Measurements from ENCODE around the gene HBG2.

DNA sequence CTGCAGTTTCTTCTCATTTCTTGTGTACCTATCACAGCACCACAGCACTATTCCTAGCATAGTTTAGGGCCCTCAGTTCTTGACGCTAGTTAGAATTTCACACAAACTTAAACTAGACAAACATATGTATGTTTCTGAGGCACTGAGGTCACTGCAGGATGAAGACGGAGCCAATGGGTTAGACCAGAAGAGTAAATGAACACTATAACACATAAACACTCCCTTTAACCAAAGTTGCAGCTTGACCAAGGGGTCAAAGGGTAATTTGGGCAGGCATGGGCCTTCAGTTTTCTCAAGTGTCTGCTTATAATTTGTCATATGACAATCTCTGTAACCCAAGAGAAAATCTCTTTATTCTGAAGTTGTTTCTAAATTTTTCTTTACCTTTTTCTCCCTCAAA lies 28.0 kb upstream of the HBG2 start:
- TF ChIP-seq, protein P1, sequence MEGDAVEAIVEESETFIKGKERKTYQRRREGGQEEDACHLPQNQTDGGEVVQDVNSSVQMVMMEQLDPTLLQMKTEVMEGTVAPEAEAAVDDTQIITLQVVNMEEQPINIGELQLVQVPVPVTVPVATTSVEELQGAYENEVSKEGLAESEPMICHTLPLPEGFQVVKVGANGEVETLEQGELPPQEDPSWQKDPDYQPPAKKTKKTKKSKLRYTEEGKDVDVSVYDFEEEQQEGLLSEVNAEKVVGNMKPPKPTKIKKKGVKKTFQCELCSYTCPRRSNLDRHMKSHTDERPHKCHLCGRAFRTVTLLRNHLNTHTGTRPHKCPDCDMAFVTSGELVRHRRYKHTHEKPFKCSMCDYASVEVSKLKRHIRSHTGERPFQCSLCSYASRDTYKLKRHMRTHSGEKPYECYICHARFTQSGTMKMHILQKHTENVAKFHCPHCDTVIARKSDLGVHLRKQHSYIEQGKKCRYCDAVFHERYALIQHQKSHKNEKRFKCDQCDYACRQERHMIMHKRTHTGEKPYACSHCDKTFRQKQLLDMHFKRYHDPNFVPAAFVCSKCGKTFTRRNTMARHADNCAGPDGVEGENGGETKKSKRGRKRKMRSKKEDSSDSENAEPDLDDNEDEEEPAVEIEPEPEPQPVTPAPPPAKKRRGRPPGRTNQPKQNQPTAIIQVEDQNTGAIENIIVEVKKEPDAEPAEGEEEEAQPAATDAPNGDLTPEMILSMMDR (IDR thresholded peaks at IDR 0.05; ENCODE audit: low read length): no peak
- no peak for TF ChIP-seq EZH2phosphoT487 (IDR thresholded peaks at IDR 0.05; ENCODE audit: low read length)
- no peak for TF ChIP-seq EZH2 (optimal IDR thresholded peaks at IDR 0.05; ENCODE audit: low read depth, low read length)
